ENCODE data around the gene GSE1.
A peak's percentile ranks its signal among the peaks of the same experiment; 100 is the strongest.

GSE1 gene

GRCh38 chr16:85708338-85708737 is 95.2 kb downstream of the GSE1 start:
- no peak for DNase-seq

- peak in 1 of 14 donors; percentile 17 for DNase-seq
Observed at GRCh38 chr16:85709766-85710585, 96.9 kb downstream of the GSE1 start.

- DNase-seq: no peak
Observed at GRCh38 chr16:85710732-85711131, 97.6 kb downstream of the GSE1 start.

GRCh38 chr16:85711982-85712587 is 99.0 kb downstream of the GSE1 start:
- DNase-seq: no peak

- no peak for DNase-seq
Observed at GRCh38 chr16:85712801-85713200, 99.7 kb downstream of the GSE1 start.

GRCh38 chr16:85715169-85716021 is 102.3 kb downstream of the GSE1 start:
- DNase-seq: no peak

- DNase-seq: no peak
Observed at GRCh38 chr16:85716022-85716679, 103.0 kb downstream of the GSE1 start.

GRCh38 chr16:85716680-85717038 is 103.5 kb downstream of the GSE1 start:
- peak in 3 of 14 donors; percentile 9 to 22 (median 15) for DNase-seq

GRCh38 chr16:85717393-85718152 is 104.5 kb downstream of the GSE1 start:
- DNase-seq: peak in 9 of 14 donors; percentile 8 to 52 (median 33)

GRCh38 chr16:85718153-85718477 is 105.0 kb downstream of the GSE1 start:
- no peak for DNase-seq

- DNase-seq: no peak
Observed at GRCh38 chr16:85718682-85719081, 105.6 kb downstream of the GSE1 start.

- no peak for DNase-seq
Observed at GRCh38 chr16:85719605-85720301, 106.6 kb downstream of the GSE1 start.

GRCh38 chr16:85720302-85720637 is 107.1 kb downstream of the GSE1 start:
- no peak for DNase-seq

- DNase-seq: peak in 3 of 14 donors; percentile 17 to 68 (median 24)
Observed at GRCh38 chr16:85722128-85722893, 109.2 kb downstream of the GSE1 start.

GRCh38 chr16:85724126-85724879 is 111.2 kb downstream of the GSE1 start:
- DNase-seq: peak in 1 of 14 donors; percentile 4

GRCh38 chr16:85724936-85725335 is 111.8 kb downstream of the GSE1 start:
- DNase-seq: no peak

Measured in C1 segment of cervical spinal cord (tissue), 14 donors.